HUES64 (cell line): ENCODE data around the gene AGMO.

Experiments used
- H3K27ac ChIP-seq: 2 replicates; pipeline ENCODE4 v1.7.0; 2013; ENCODE audit warnings: low read depth, low read length, inconsistent platforms
- H3K27me3 ChIP-seq: 2 replicates; pipeline ENCODE4 v1.6.1; 2013; ENCODE audit warnings: mild to moderate bottlenecking, low read length; ENCODE audit not compliant: insufficient read depth
- H3K36me3 ChIP-seq: 2 replicates; pipeline ENCODE4 v1.6.1; 2013; ENCODE audit warnings: mild to moderate bottlenecking, low read length; ENCODE audit not compliant: insufficient read depth
- H3K4me1 ChIP-seq: 2 replicates; pipeline ENCODE4 v1.6.1; 2013; ENCODE audit warnings: mild to moderate bottlenecking, low read length, moderate library complexity; ENCODE audit not compliant: insufficient read depth
- H3K4me3 ChIP-seq: 2 replicates; pipeline ENCODE4 v1.5.1; 2013; ENCODE audit warnings: mild to moderate bottlenecking, low read length, moderate library complexity
- H3K9ac ChIP-seq: 2 replicates; pipeline ENCODE4 v1.6.1; 2013; ENCODE audit warnings: mild to moderate bottlenecking, low read depth, low read length
- H3K9me3 ChIP-seq: 2 replicates; pipeline ENCODE4 v1.6.1; 2013; ENCODE audit warnings: low read depth, low read length; ENCODE audit not compliant: insufficient read depth
- WGBS: fragments of 150-250, 120-280 bp; methylation state at CpG from one replicate; pipeline ENCODE4 v1.1.7; 2013; ENCODE audit warnings: missing lambda C conversion rate; 5-methylcytosine and 5-hydroxymethylcytosine counted together

AGMO gene

DNA sequence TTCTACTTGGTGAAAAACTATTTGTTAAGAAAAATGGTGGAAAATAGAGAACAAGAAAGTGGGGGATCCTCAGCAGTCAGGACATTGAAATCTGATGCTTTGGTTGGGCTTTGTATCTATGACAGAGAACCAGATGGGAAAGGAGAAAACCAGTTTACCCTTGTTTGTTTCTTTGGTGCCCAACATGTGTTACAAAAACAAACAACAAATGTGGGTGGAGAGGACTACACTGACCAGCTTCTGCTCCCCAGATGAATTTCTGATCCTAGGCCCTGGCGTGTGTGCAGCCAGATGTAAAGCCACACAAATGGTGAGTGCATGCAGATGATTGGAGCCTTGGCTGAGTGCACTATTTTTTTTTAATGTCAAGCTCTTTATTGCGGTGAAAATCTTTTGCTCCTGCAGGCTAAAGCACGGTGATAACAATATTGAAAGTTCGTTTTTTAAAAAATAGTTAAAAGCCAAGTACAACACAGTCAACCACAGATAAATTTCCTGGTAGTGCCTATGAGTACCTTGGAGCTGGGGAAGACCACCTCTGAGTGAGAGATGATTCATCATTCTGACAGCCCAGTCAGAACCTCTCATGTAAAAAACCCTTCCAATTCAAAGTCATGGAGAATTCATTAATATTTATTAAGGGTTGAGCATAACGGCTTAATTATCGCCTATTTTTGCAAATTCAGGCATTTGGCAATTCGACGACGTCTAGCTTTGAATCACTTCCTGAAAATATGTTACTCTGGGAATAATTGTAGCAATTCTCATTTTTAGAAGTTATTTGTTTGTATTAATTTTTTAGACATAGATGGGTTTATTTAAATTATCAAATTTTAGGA is 163.7 kb downstream of the AGMO start:
- Histone ChIP-seq H3K4me1 (peaks cover 6% of the 10 kb centered on the region), H3K27me3 (no peaks in the 10 kb centered on the region), H3K27ac (no peak overlapping the region), H3K9me3 (peaks cover 5% of the 10 kb centered on the region; the same call in 1 of the 2 replicates), H3K36me3 (no peaks in the 10 kb centered on the region), H3K4me3 (no peak overlapping the region), H3K9ac (no peak overlapping the region)
- 90% methylated on average over 9 of the region's 9 CpGs for WGBS

DNA sequence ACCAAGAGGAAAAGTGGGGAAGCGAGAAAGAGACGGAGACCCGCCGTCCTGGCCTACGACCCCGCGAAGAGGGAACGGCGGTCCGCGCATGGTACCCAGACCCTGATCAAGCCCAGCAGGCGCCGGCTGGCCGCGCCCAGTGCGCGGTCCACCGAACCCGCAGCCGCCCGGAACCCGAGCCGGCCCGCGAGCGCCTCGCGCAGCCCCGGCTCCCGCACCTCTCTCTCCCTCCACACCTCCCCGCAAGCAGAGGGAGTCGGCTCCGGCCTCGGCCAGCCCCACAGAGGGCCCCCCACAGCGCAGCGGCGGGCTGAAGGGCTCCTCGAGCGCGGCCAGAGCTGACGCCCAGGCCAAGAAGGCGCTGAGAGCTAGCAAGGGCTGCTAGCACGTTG is 164.7 kb downstream of the AGMO start:
- Histone ChIP-seq H3K27me3 (no peaks in the 10 kb centered on the region), H3K36me3 (no peaks in the 10 kb centered on the region), H3K4me3 (no peak overlapping the region), H3K9me3 (peaks cover 5% of the 10 kb centered on the region; the same call in 1 of the 2 replicates), H3K9ac (no peak overlapping the region), H3K4me1 (no peaks in the 10 kb centered on the region), H3K27ac (no peak overlapping the region)
- 98% methylated on average over 43 of the region's 43 CpGs for WGBS

DNA sequence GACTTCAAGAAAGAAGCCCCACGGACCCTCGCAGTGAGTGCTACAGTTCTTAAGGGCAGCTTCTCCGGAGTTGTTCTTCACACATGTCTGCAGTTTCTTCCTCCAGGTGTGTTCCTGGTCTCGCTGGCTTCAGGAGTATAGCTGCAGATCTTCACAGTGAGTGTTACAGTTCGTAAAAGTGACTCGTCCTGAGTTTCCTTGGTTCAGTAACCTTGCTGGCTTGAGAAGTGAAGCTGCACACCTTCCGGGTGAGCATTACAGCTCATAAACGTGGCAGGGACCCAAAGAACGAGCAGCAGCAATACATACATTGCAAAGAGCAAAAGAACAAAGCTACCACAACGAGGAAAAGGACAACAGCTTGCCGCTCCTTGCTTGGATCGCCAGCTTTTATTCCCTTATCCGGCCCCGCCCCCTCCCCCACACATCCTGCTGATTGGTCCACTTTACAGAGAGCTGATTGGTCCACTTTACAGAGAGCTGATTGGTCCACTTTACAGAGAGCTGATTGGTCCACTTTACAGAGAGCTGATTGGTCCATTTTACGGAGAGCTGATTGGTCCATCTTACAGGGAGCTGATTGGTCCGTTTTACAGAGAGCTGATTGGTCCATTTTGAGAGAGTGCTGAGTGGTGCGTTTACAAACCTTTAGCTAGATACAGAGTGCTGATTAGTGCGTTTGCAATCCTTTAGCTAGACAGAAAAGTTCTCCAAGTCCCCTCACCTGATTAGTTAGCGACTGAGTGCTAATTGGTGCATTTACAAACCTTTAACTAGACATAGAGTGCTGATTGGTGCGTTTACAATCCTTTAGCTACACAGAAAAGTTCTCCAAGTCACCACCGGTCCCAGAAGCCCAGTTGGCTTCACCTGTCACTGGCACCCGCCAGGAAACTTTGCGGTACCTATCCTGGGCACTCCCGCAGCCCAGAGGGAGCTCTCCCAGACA is 165.3 kb downstream of the AGMO start:
- H3K4me1 ChIP-seq = no peaks in the 10 kb centered on the region
- no peaks in the 10 kb centered on the region for H3K36me3 ChIP-seq
- H3K9me3 ChIP-seq = peaks cover 5% of the 10 kb centered on the region; the same call in 1 of the 2 replicates
- no peak overlapping the region for H3K9ac ChIP-seq
- no peaks in the 10 kb centered on the region for H3K27me3 ChIP-seq
- WGBS = 93% methylated on average over 24 of the region's 24 CpGs
- no peak overlapping the region for H3K4me3 ChIP-seq
- H3K27ac ChIP-seq = no peak overlapping the region

DNA sequence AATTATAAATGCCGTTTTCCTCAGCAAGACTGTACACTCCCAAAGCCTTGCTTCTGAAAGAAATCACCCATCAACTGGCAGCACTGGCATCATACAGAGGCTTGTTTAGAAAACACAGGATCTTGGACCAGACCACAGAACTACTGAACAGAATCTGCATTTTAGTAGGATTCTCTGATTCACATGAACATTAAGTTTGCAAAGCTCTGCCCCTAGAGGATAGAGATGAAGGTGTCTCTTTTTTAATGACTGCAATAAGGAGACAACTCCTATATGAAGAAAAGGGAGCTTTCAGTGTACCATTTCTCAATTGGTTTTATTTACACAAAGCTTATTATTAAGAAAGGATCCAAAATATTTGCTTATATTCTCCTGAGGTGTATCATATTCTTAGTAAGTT is 172.7 kb downstream of the AGMO start:
- H3K9me3 ChIP-seq = no peaks in the 10 kb centered on the region
- no peaks in the 10 kb centered on the region for H3K36me3 ChIP-seq
- 93% methylated on average over 1 of the region's 1 CpG for WGBS
- no peak overlapping the region for H3K27ac ChIP-seq
- H3K4me1 ChIP-seq = no peaks in the 10 kb centered on the region
- H3K4me3 ChIP-seq = no peak overlapping the region
- H3K27me3 ChIP-seq = no peaks in the 10 kb centered on the region
- no peak overlapping the region for H3K9ac ChIP-seq

DNA sequence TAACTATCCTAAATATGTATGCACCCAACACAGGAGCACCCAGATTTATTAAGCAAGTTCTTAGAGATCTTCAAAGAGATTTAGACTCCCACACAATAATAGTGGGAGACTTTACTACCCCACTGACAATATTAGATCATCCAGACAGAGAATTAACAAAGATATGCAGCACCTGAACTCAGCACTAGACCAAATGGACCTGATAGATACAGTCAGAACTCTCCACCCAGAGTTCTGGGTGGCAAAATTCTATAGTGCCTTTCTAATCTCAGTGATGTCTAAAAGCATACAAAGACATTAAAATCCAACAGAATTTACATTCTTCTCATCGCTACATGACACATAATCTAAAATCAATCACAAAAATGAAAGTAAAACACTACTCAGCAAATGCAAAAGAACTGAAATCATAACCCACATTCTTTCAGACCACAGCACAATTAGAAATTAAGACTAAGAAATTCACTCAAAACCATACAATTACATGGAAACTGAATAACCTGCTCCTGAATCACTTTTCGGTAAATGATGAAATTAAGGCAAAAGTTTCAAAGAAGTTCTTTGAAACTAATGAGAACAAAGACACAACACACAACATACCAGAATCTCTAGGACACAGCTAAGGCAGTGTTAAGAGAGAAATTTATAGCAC is 183.2 kb downstream of the AGMO start:
- Histone ChIP-seq H3K36me3 (no peaks in the 10 kb centered on the region), H3K4me1 (no peaks in the 10 kb centered on the region), H3K27ac (no peak overlapping the region), H3K9me3 (no peaks in the 10 kb centered on the region), H3K27me3 (no peaks in the 10 kb centered on the region), H3K4me3 (no peak overlapping the region), H3K9ac (no peak overlapping the region)
- WGBS = 97% methylated on average over 2 of the region's 2 CpGs

DNA sequence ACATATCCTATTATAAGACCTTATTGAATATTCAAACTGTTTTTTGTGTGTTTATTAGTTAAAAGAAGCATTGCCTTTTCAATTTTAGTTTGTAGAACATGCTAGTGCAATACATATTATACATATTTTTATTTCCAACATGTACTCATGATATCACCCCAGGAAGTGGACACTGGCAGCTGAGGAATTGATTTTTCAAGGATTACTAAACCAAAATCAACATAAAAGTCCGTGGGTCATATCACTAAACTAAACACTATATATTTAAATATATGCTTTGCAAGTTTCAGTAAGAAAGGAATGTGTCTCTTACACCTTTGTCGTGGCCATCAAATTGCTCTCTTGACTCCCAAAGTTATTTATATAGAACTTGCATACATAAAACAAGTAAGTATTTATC is 185.2 kb downstream of the AGMO start:
- no peaks in the 10 kb centered on the region for H3K36me3 ChIP-seq
- H3K27ac ChIP-seq = no peak overlapping the region
- H3K27me3 ChIP-seq = no peaks in the 10 kb centered on the region
- no peak overlapping the region for H3K4me3 ChIP-seq
- H3K9ac ChIP-seq = no peak overlapping the region
- no CpG with 5 or more reads among the region's 2 CpGs for WGBS
- no peaks in the 10 kb centered on the region for H3K4me1 ChIP-seq
- H3K9me3 ChIP-seq = no peaks in the 10 kb centered on the region

DNA sequence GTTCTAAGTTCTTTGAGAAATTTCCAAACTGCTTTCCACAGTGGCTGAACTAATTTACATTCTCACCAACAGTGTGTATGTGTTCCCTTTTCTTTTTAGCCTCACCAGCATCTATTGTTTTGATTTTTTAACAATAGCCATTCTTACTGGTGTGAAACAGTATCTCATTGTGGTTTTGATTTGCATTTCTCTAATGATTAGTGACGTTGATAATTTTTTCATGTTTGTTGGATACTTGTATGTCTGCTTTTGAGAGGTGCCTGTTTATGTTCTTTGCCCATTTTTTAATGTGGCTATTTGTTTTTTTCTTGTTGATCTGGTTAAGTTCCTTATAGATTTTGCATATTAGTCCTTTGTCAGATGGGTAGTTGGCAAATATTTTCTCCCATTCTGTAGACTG is 191.4 kb downstream of the AGMO start:
- Histone ChIP-seq H3K4me1 (no peaks in the 10 kb centered on the region), H3K27ac (no peak overlapping the region), H3K36me3 (no peaks in the 10 kb centered on the region), H3K9ac (no peak overlapping the region), H3K4me3 (no peak overlapping the region), H3K9me3 (no peaks in the 10 kb centered on the region), H3K27me3 (no peaks in the 10 kb centered on the region)
- 93% methylated on average over 1 of the region's 1 CpG for WGBS

DNA sequence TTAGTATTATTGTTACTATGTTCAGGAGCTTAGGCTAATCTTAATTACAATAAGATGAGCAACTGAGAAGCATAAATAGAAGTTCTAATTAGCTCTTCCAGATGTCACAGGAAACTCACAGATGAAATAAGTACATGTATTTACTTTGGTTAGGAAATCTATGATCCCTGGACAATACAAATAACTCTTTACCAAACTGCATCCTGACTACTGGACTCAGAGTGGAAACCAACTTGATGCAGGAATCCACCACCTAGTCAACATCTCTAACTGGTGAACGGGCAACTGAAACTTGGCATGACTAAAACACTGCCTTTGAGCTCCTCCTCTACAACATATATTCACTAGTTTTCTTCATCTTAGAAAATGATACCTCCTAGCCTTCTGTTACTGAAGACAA is 193.2 kb downstream of the AGMO start:
- Histone ChIP-seq H3K27ac (no peak overlapping the region), H3K36me3 (no peaks in the 10 kb centered on the region), H3K4me3 (no peak overlapping the region), H3K9me3 (no peaks in the 10 kb centered on the region), H3K27me3 (no peaks in the 10 kb centered on the region), H3K9ac (no peak overlapping the region), H3K4me1 (no peaks in the 10 kb centered on the region)
- 92% methylated on average over 1 of the region's 1 CpG for WGBS

DNA sequence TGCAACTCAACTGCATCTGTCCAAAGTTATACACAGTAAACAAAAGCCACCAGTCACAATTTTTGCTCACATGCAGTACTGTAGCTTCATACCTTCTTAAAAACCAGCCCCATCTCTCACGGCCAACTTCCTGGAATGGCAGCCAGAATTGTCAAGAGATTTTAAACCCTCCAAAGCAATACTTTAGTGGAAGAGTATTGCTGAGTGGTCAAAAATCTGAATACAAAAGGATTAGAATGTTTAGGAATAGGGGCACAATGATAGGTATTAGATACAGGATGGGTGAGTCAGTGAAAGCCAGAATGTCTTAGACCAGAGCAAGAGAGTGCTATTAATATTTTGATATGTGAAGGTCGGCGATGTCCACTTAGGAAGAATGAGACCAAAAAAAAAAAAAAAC is 193.9 kb downstream of the AGMO start:
- H3K9me3 ChIP-seq = no peaks in the 10 kb centered on the region
- WGBS = 92% methylated on average over 3 of the region's 3 CpGs

DNA sequence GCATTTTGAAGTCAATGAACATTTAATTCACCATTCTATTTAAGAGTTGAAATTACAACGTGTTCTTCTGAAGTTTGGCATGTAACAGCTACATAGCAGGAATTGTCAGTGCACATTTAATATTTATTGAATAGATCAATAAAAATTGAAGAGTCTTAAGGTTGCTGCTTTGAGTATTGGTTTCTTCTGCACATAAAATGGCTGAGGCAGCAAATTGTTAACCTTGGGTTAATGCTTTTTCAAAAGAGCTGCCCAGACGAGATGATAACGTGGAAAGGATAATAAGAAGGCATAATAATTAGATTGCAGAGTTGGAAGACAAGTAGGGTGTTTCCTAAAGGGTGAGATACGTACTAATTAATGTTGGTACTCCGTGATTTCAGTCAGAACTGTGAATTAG is 203.7 kb downstream of the AGMO start:
- WGBS = 90% methylated on average over 5 of the region's 5 CpGs
- Histone ChIP-seq H3K27me3 (no peaks in the 10 kb centered on the region), H3K9me3 (no peaks in the 10 kb centered on the region), H3K27ac (no peak overlapping the region), H3K4me3 (no peak overlapping the region), H3K36me3 (no peaks in the 10 kb centered on the region), H3K9ac (no peak overlapping the region), H3K4me1 (no peaks in the 10 kb centered on the region)

More for the DNA sequence above, 193.9 kb downstream of the AGMO start:
- Histone ChIP-seq H3K4me1 (no peaks in the 10 kb centered on the region), H3K36me3 (no peaks in the 10 kb centered on the region), H3K9ac (no peak overlapping the region), H3K4me3 (no peak overlapping the region), H3K27ac (no peak overlapping the region), H3K27me3 (no peaks in the 10 kb centered on the region)
